ENCODE data around the gene TMEM150B.

Gene TMEM150B

DNA sequence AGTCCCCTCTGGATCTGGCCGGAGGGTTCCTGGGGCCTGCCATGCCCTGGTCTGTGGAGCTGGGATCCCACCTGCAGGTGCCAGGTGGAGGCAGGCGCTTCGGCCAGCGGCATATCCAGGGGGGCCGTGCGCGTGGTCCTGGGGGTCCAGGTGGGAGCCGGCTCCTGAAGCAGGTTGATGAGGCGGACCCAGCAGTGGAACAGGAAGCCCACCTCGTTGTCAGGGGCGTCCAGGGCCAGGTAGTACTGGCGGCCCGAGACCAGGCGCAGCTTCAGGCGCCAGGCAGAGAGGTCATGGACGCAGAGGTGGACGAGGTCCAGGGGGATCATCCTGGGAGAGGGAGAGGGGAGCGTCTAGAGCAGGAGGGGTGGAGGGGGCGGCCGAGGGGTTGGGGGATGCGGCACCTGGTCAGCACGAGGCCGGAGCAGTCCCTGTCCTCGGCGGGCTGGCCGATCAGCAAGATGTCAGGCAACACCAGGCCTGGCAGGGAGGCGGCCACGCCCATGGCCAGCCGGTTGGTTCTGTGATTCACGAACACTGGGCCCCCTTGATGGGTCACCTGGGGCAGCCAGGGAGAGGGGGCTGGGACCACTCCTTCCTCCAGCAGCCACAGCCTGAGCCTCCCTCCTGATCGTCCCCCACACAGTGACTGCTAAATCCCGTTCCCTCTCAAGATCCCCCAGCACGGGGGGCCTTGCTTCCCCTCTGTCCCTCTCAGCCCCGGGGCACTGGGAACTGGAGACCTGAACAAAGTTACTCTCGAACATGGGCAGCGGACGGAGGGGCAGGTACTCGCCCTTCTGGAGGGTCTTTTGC lies 37.2 kb upstream of the TMEM150B start:
- Histone ChIP-seq H3F3A (ENCODE audit: control insufficient read depth, insufficient read depth) (no peaks in the 10 kb centered on the region), H3K4me1 (ENCODE audit: control insufficient read depth, low read length) (peaks cover 6% of the 10 kb centered on the region), H3K36me3 (ENCODE audit: control insufficient read depth, low read length) (no peaks in the 10 kb centered on the region), H4K20me1 (ENCODE audit: control insufficient read depth, insufficient read depth, low read depth, low read length) (no peaks in the 10 kb centered on the region), H3K9me2 (replicated peaks; ENCODE audit: control insufficient read depth, low read length) (no peaks in the 10 kb centered on the region), H3K27ac (ENCODE audit: low read depth, low read length) (no peak overlapping the region), H3K79me2 (ENCODE audit: control insufficient read depth, low read length) (no peaks in the 10 kb centered on the region), H3K4me2 (ENCODE audit: low read length) (no peak overlapping the region), H3K9me3 (ENCODE audit: control insufficient read depth, insufficient read depth, low read length) (no peaks in the 10 kb centered on the region), H3K27me3 (ENCODE audit: control insufficient read depth, low read length) (no peaks in the 10 kb centered on the region; the same call in 1 of the 2 replicates), H3K4me3 (ENCODE audit: low read length) (no peak overlapping the region)
- TF ChIP-seq EZH2phosphoT487 (IDR thresholded peaks at IDR 0.05; ENCODE audit: borderline replicate concordance, low read length) = no peak
- TF ChIP-seq, protein P1, sequence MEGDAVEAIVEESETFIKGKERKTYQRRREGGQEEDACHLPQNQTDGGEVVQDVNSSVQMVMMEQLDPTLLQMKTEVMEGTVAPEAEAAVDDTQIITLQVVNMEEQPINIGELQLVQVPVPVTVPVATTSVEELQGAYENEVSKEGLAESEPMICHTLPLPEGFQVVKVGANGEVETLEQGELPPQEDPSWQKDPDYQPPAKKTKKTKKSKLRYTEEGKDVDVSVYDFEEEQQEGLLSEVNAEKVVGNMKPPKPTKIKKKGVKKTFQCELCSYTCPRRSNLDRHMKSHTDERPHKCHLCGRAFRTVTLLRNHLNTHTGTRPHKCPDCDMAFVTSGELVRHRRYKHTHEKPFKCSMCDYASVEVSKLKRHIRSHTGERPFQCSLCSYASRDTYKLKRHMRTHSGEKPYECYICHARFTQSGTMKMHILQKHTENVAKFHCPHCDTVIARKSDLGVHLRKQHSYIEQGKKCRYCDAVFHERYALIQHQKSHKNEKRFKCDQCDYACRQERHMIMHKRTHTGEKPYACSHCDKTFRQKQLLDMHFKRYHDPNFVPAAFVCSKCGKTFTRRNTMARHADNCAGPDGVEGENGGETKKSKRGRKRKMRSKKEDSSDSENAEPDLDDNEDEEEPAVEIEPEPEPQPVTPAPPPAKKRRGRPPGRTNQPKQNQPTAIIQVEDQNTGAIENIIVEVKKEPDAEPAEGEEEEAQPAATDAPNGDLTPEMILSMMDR (IDR thresholded peaks at IDR 0.05; ENCODE audit: low read depth, low read length, poor library complexity, severe bottlenecking) = no peak

DNA sequence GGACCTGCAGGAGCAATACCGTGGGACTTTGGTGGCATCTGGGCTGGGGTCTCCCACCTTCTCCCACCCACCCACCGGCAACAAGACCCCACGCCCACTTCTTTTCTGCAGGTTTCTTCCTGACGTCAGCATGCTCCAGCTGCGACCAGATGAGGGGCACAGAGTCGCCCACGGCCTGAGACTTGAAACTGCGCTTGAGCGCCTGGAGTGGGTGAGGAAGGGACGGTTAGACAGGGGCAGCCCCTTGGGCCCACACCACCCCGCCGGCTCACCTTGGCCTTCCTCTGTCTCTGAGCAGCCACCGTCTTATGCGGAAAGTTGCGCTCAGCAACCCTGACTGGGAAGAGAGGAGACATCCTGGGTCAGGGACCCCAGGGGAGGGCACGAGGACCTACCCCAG lies 35.8 kb upstream of the TMEM150B start:
- no peak for TF ChIP-seq EZH2phosphoT487 (IDR thresholded peaks at IDR 0.05; ENCODE audit: borderline replicate concordance, low read length)
- H3K4me2 ChIP-seq (ENCODE audit: low read length) = no peak overlapping the region
- no peaks in the 10 kb centered on the region for H3K9me2 ChIP-seq (replicated peaks; ENCODE audit: control insufficient read depth, low read length)
- no peak overlapping the region for H3K27ac ChIP-seq (ENCODE audit: low read depth, low read length)
- H3F3A ChIP-seq (ENCODE audit: control insufficient read depth, insufficient read depth) = no peaks in the 10 kb centered on the region
- no peak overlapping the region for H3K4me3 ChIP-seq (ENCODE audit: low read length)
- H3K36me3 ChIP-seq (ENCODE audit: control insufficient read depth, low read length) = no peaks in the 10 kb centered on the region
- H4K20me1 ChIP-seq (ENCODE audit: control insufficient read depth, insufficient read depth, low read depth, low read length) = no peaks in the 10 kb centered on the region
- peaks cover 7% of the 10 kb centered on the region for H3K27me3 ChIP-seq (ENCODE audit: control insufficient read depth, low read length)
- no peaks in the 10 kb centered on the region for H3K79me2 ChIP-seq (ENCODE audit: control insufficient read depth, low read length)
- no peaks in the 10 kb centered on the region for H3K9me3 ChIP-seq (ENCODE audit: control insufficient read depth, insufficient read depth, low read length)
- H3K4me1 ChIP-seq (ENCODE audit: control insufficient read depth, low read length) = peaks cover 6% of the 10 kb centered on the region

DNA sequence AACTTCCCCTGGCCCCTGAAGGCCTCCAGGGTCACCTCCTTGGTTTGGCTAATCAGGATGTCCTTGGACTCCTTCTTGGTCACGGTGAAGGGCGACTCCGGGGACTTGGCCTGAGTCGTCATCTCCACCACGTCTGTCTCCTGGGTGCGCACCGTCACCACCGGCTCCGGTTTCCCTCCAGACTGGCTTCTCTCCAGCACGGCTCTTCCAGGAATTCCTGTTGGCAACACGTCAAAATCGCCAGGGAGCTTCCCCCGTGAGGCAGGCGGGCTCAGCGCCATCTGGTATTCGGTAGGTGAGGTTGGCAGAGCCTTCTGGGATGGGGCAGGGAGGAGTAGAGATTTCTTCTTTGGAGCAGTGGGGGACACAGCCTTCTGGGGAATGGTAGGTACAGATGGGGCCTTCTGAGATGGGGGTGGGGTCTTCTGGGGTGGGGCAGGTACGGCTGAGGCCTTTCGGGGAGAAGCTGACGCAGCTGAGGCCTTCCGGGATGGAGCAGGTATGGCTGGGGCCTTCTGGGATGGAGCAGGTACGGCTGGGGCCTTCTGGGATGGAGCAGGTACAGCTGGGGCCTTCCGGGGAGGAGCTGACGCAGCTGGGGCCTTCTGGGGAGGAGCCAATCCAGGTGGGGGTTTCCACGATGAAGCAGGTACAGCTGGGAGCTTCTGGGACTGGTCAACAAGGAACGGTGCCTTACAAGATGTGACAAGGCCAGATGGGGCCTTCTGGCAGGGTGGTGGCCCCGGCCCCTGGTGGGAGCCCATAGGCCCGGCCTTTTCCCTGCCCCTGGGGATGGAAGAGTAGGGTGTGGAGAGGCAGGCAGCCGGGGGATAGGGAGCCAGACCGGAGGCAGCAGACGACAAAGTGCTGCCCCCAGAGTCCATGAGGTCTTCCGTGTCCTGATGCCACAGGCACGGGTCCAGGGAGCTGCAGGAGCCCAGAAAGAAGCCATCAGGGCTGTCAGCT lies 34.1 kb upstream of the TMEM150B start:
- Histone ChIP-seq H3K79me2 (ENCODE audit: control insufficient read depth, low read length) (no peaks in the 10 kb centered on the region), H3K4me1 (ENCODE audit: control insufficient read depth, low read length) (peaks cover 4% of the 10 kb centered on the region), H3K27me3 (ENCODE audit: control insufficient read depth, low read length) (peaks cover 20% of the 10 kb centered on the region), H3K4me3 (ENCODE audit: low read length) (no peak overlapping the region), H3K9me2 (replicated peaks; ENCODE audit: control insufficient read depth, low read length) (no peaks in the 10 kb centered on the region), H3F3A (ENCODE audit: control insufficient read depth, insufficient read depth) (no peaks in the 10 kb centered on the region), H3K4me2 (ENCODE audit: low read length) (no peak overlapping the region), H3K36me3 (ENCODE audit: control insufficient read depth, low read length) (no peaks in the 10 kb centered on the region), H3K27ac (ENCODE audit: low read depth, low read length) (no peak overlapping the region), H4K20me1 (ENCODE audit: control insufficient read depth, insufficient read depth, low read depth, low read length) (no peaks in the 10 kb centered on the region), H3K9me3 (ENCODE audit: control insufficient read depth, insufficient read depth, low read length) (no peaks in the 10 kb centered on the region)
- TF ChIP-seq, protein P1 (IDR thresholded peaks at IDR 0.05; ENCODE audit: low read depth, low read length, poor library complexity, severe bottlenecking) = no peak
- TF ChIP-seq EZH2phosphoT487 (IDR thresholded peaks at IDR 0.05; ENCODE audit: borderline replicate concordance, low read length) = no peak

Measured in DOHH2 (cell line).